ENCODE measurements around the gene DERL2. TPM values are rescaled to one million over a fixed set of nuclear protein-coding genes. Genes with fewer than 3 reads are reported as not detected.

Gene DERL2
- 10 to 100 TPM; 66.0 to 71.1 TPM for total RNA-seq

- peaks cover 72% of the 10 kb centered on the region for H3K36me3 Mint-ChIP-seq (ENCODE audit: low read depth)
- peaks cover 48% of the 10 kb centered on the region for H3K4me1 Mint-ChIP-seq (ENCODE audit: low read depth)
- H3K4me3 Mint-ChIP-seq, result peak within 1 kb of the TSS; percentile 96
- CTCF ChIA-PET, result interaction anchor here (0.8 to 4.5 kb wide), 11 partner anchors 10 to 987 kb away, joined by 3 to 20 read pairs (median 4); partner anchors contain the start of gene C1QBP
- DNase-seq (no peak), ATAC-seq (peak; percentile 17)
- POLR2A ChIA-PET, result interaction anchor here (0.5 to 3.9 kb wide), 19 partner anchors 8 to 1453 kb away, joined by 3 to 37 read pairs (median 7); partner anchors contain the start of genes C1QBP, DHX33, NLRP1 and NUP88
- H3K27me3 Mint-ChIP-seq (ENCODE audit: low read depth), result no peaks in the 10 kb centered on the region
- H3K9me3 Mint-ChIP-seq (ENCODE audit: insufficient read depth), result no peaks in the 10 kb centered on the region
- peak within 1 kb of the TSS; percentile 99 for H3K27ac Mint-ChIP-seq
Measured at GRCh38 chr17:5485270-5486205, at the start of gene DERL2. DERL2 (minus strand) TSS chr17:5486178; CDS start chr17:5486161, 17 bp downstream.

DNA sequence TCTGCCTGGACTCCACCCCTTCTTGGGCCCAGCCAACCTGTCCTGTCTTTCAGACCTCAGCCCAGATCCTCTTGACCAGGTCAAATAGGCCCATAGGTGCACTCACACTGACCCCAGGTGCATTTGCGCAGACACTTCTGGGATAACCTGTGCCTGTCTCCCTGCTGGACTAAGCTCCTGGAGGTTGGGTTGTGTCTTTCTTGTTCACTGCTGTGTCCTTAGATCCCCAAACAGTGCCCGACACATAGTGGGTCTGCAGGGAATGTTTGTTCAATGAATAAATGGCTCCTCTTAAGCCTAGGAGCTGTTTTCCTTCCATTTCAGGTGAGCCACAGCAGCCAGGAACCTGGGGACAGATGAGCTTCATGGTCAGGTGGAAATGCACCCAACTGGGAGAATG, 49.5 kb upstream of the DERL2 start:
- Mint-ChIP-seq H3K27me3 (ENCODE audit: low read depth) (no peaks in the 10 kb centered on the region), H3K27ac (no peak overlapping the region), H3K4me1 (ENCODE audit: low read depth) (no peaks in the 10 kb centered on the region), H3K4me3 (no peak overlapping the region), H3K36me3 (ENCODE audit: low read depth) (peaks cover 51% of the 10 kb centered on the region), H3K9me3 (ENCODE audit: insufficient read depth) (no peaks in the 10 kb centered on the region)
- ChIA-PET POLR2A (no interaction called here), CTCF (no interaction called here)
- DNase-seq (no peak), ATAC-seq (no peak)

- Mint-ChIP-seq H3K9me3 (ENCODE audit: insufficient read depth) (no peaks in the 10 kb centered on the region), H3K27ac (no peak overlapping the region), H3K36me3 (ENCODE audit: low read depth) (peaks cover 52% of the 10 kb centered on the region), H3K4me1 (ENCODE audit: low read depth) (no peaks in the 10 kb centered on the region), H3K4me3 (no peak overlapping the region), H3K27me3 (ENCODE audit: low read depth) (no peaks in the 10 kb centered on the region)
- no peak for ATAC-seq
- no peak for DNase-seq
- POLR2A ChIA-PET, result no interaction called here
- CTCF ChIA-PET, result no interaction called here
Measured at GRCh38 chr17:5533486-5534315, 47.7 kb upstream of the DERL2 start.

DNA sequence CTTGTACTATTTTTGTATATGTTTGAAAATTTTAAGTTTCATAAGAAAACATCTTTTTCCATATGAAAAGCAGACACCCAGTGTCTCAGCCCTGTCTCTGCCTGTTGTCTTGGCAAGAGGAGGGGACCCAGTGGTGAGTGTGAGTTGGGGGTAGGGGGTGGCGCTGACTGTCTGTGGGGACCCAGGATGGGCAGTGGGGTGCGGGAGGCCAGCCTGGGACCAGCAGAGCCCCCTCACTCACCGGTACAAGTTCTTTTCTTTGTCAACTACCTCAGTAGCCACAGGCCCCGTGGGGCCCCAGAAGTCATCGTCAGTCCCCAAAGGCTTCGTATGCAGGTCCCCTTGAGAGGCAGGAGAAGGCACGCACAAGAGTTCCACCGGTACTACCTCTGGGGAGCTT, 46.6 kb upstream of the DERL2 start:
- Mint-ChIP-seq H3K4me3 (no peak overlapping the region), H3K9me3 (ENCODE audit: insufficient read depth) (no peaks in the 10 kb centered on the region), H3K27ac (no peak overlapping the region), H3K36me3 (ENCODE audit: low read depth) (peaks cover 51% of the 10 kb centered on the region), H3K4me1 (ENCODE audit: low read depth) (no peaks in the 10 kb centered on the region), H3K27me3 (ENCODE audit: low read depth) (no peaks in the 10 kb centered on the region)
- DNase-seq, result no peak
- POLR2A ChIA-PET, result no interaction called here
- ATAC-seq, result no peak
- CTCF ChIA-PET, result interaction anchor here (0.8 kb wide), 1 partner anchor 66 kb away, joined by 3 read pairs; no protein-coding TSS in a partner anchor

DNA sequence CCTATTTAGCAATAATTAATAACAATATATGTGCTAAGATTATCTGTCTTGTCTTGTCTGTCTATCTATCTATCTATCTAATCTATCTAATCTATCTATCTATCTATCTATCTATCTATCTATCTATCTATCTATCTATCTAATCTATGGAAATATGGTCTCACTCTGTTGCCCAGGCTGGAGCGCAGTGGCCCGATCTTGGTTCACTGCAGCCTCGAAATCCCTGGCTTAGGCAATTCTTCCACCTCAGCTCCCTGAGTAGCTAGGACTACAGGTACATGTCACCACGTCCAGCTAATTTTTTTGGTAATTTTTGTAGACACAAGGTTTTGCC, 45.1 kb upstream of the DERL2 start:
- POLR2A ChIA-PET, result no interaction called here
- no peak for ATAC-seq
- Mint-ChIP-seq H3K4me3 (no peak overlapping the region), H3K36me3 (ENCODE audit: low read depth) (peaks cover 53% of the 10 kb centered on the region), H3K4me1 (ENCODE audit: low read depth) (peaks cover 12% of the 10 kb centered on the region), H3K27me3 (ENCODE audit: low read depth) (no peaks in the 10 kb centered on the region), H3K9me3 (ENCODE audit: insufficient read depth) (no peaks in the 10 kb centered on the region), H3K27ac (no peak overlapping the region)
- CTCF ChIA-PET, result no interaction called here
- no peak for DNase-seq

GRCh38 chr17:5530265-5531084, 44.5 kb upstream of the DERL2 start:
- ChIA-PET POLR2A (no interaction called here), CTCF (no interaction called here)
- H3K4me1 Mint-ChIP-seq (ENCODE audit: low read depth), result peaks cover 14% of the 10 kb centered on the region
- no peak overlapping the region for H3K4me3 Mint-ChIP-seq
- H3K36me3 Mint-ChIP-seq (ENCODE audit: low read depth), result peaks cover 49% of the 10 kb centered on the region
- H3K27me3 Mint-ChIP-seq (ENCODE audit: low read depth), result no peaks in the 10 kb centered on the region
- DNase-seq (no peak), ATAC-seq (no peak)
- H3K27ac Mint-ChIP-seq, result no peak overlapping the region
- H3K9me3 Mint-ChIP-seq (ENCODE audit: insufficient read depth), result no peaks in the 10 kb centered on the region

- Mint-ChIP-seq H3K9me3 (ENCODE audit: insufficient read depth) (no peaks in the 10 kb centered on the region), H3K36me3 (ENCODE audit: low read depth) (peaks cover 50% of the 10 kb centered on the region), H3K27me3 (ENCODE audit: low read depth) (no peaks in the 10 kb centered on the region), H3K4me1 (ENCODE audit: low read depth) (peaks cover 14% of the 10 kb centered on the region), H3K27ac (no peak overlapping the region), H3K4me3 (no peak overlapping the region)
- ChIA-PET CTCF (interaction anchor here (0.9 kb wide), 1 partner anchor 40 kb away, joined by 3 read pairs; no protein-coding TSS in a partner anchor), POLR2A (interaction anchor here (0.9 kb wide), 1 partner anchor 42 kb away, joined by 4 read pairs; the partner anchor contains the start of gene DERL2)
- no peak for ATAC-seq
- DNase-seq, result no peak
Measured at GRCh38 chr17:5527601-5528250, 41.7 kb upstream of the DERL2 start.

DNA sequence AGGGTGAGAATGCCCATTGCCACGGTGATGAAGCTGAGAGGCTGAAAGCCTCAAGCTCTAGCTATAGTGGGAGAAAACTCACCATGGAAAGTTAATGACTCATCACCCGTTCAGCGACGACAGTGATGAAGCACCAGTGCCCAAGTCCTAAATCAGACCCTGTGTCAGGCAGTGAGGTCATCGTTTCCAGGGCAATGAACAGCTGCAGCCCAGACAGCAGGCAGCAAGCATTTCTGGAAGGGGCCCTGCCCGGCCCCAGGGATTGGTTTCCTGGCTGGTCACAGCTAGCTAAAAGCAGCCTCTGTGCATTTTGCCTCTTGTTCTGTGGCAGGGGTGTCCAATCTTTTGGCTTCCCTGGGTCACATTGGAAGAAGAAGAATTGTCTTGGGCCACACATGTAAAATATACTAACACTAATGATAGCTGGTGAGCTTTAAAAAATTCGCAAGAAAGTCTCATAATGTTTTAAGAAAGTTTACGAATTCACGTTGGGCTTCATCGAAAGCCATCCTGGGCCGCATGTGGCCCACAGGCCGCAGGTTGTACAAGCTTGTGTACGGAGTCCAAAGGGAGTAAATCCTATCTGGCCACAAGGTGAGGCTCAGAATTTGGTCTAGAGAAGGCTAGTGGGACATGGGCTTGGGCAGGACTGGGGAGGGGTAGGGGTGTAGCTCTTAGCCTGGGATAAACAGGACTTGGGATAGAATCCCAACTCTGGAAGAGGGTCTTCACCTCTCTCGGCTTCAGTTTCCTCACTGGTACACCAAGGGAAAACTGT, 41.0 kb upstream of the DERL2 start:
- Mint-ChIP-seq H3K27me3 (ENCODE audit: low read depth) (no peaks in the 10 kb centered on the region), H3K36me3 (ENCODE audit: low read depth) (peaks cover 43% of the 10 kb centered on the region)

DNA sequence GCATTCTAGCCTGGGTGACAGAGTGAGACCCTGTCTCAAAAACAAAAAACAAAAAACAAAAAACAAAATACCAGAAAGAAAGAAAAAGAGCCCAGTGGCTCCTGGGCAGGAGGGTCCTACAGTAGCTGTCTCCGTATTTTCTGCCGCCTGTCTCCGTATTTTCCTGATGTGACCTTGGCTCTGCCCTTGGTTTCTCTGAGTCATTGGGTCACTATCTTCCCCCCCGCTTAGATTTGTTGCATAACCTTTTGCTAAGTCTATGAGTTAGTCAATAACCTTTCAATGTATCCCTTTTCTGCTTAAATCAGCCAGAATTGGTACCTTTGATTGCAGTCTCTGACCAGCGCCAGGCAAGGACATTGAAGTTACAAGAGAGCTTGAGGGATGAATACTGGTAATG, 37.3 kb upstream of the DERL2 start:
- no peak for DNase-seq
- Mint-ChIP-seq H3K9me3 (ENCODE audit: insufficient read depth) (no peaks in the 10 kb centered on the region), H3K4me1 (ENCODE audit: low read depth) (peaks cover 14% of the 10 kb centered on the region), H3K4me3 (no peak overlapping the region), H3K27me3 (ENCODE audit: low read depth) (no peaks in the 10 kb centered on the region), H3K36me3 (ENCODE audit: low read depth) (peaks cover 35% of the 10 kb centered on the region), H3K27ac (no peak overlapping the region)
- CTCF ChIA-PET, result no interaction called here
- no peak for ATAC-seq
- POLR2A ChIA-PET, result no interaction called here

More for the DNA sequence above, 41.0 kb upstream of the DERL2 start:
- peaks cover 14% of the 10 kb centered on the region for H3K4me1 Mint-ChIP-seq (ENCODE audit: low read depth)
- ATAC-seq (peak; percentile 86), DNase-seq (peak; percentile 56)
- no peaks in the 10 kb centered on the region for H3K9me3 Mint-ChIP-seq (ENCODE audit: insufficient read depth)
- ChIA-PET POLR2A (no interaction called here), CTCF (no interaction called here)
- peak overlapping the region; percentile 62 for H3K27ac Mint-ChIP-seq
- no peak overlapping the region for H3K4me3 Mint-ChIP-seq

- H3K4me3 Mint-ChIP-seq, result no peak overlapping the region
- no peaks in the 10 kb centered on the region for H3K27me3 Mint-ChIP-seq (ENCODE audit: low read depth)
- no peak overlapping the region for H3K27ac Mint-ChIP-seq
- POLR2A ChIA-PET, result no interaction called here
- H3K4me1 Mint-ChIP-seq (ENCODE audit: low read depth), result peaks cover 14% of the 10 kb centered on the region
- peaks cover 40% of the 10 kb centered on the region for H3K36me3 Mint-ChIP-seq (ENCODE audit: low read depth)
- CTCF ChIA-PET, result interaction anchor here (0.8 kb wide), 1 partner anchor 37 kb away, joined by 3 read pairs; the partner anchor contains the start of gene DERL2
- ATAC-seq (no peak), DNase-seq (no peak)
- no peaks in the 10 kb centered on the region for H3K9me3 Mint-ChIP-seq (ENCODE audit: insufficient read depth)
Measured at GRCh38 chr17:5522476-5522875, 36.5 kb upstream of the DERL2 start.

Measured in activated CD8-positive, alpha-beta T cell treated with anti-CD3 and anti-CD28 coated beads, Interleukin-2, amount 10 ng/mL, durations not matched to agents 7 days and 5 days (primary cell).